HEK293 (cell line): ENCODE results near the gene TMEM184B.

Experiments used
- CTCF ChIP-seq: fragments of 450-650 bp; formaldehyde crosslinking; IDR thresholded peaks from 2 replicates; pipeline ENCODE4 v1.5.1; 2016; ENCODE audit warnings: missing biosample characterization, missing genetic modification characterization
- KLF1 ChIP-seq: fragments of 450-650 bp; formaldehyde crosslinking; IDR thresholded peaks from 2 replicates; pipeline ENCODE4 v1.5.1; 2016; ENCODE audit warnings: missing biosample characterization, missing genetic modification characterization
- REPIN1 ChIP-seq: fragments of 450-650 bp; formaldehyde crosslinking; IDR thresholded peaks from 2 replicates; pipeline ENCODE4 v1.5.1; 2017; ENCODE audit warnings: missing biosample characterization, missing genetic modification characterization, low read depth
- ZNF274 ChIP-seq, 2 experiments: fragments of 200-500 bp in 1 of 2; fragments of 450-650 bp in 1 of 2; sonication (Bioruptor generic) in 1 of 2; formaldehyde crosslinking in 1 of 2; IDR thresholded peaks; 2 replicates each; pipeline versions ENCODE4 v1.5.1 to v1.6.1; 2014 to 2016; ENCODE audit warnings: borderline replicate concordance in 1 of 2, inconsistent platforms in 1 of 2, low read length in 1 of 2, missing biosample characterization in 1 of 2, missing genetic modification characterization in 1 of 2
- ZNF580 ChIP-seq: fragments of 450-650 bp; formaldehyde crosslinking; IDR thresholded peaks from 2 replicates; pipeline ENCODE4 v1.5.1; 2016; ENCODE audit warnings: missing biosample characterization, missing genetic modification characterization

- TF ChIP-seq ZNF274 (IDR thresholded peaks at IDR 0.05; ENCODE audit: low read length) (no peak), ZNF274 (tag by site-specific recombination; IDR thresholded peaks at IDR 0.05; ENCODE audit: borderline replicate concordance) (no peak), CTCF (no peak), KLF1 (tag by site-specific recombination) (no peak), REPIN1 (no peak), ZNF580 (tag by site-specific recombination) (no peak)
Measured at GRCh38 chr22:38294193-38294592, 21.4 kb upstream of the TMEM184B start.
